Fibroblast of skin of back (primary cell): Measurements from ENCODE around the gene SLC9A9.

ENCODE experiments used
- DNase-seq: peaks from one replicate; pipeline ENCODE4 v3.0.0-alpha.2; 2013

Gene SLC9A9

GRCh38 chr3:143677430-143677829 lies 170.8 kb downstream of the SLC9A9 start:
- no peak for DNase-seq

DNA sequence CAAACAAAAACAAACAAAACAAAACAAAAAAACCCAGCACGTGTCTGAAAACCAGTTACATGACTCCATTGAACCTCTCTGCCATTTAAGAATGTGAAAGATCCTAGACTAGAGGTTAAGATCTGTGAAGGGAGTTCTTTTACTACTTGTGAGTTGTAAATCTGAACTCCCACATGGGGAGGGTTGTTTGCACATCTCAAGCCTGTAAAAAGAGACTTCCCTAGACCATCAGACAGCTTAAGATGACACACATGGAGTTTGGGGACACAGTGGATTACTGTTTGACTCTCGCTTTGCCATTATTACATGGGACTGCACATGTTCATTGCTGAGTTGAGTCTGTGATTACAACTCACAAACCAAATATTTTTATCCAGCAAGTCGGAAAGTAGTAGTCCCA lies 171.5 kb downstream of the SLC9A9 start:
- DNase-seq = no peak

GRCh38 chr3:143676021-143676420 lies 172.2 kb downstream of the SLC9A9 start:
- no peak for DNase-seq

GRCh38 chr3:143674100-143674968 lies 173.9 kb downstream of the SLC9A9 start:
- DNase-seq = peak; percentile 69

DNA sequence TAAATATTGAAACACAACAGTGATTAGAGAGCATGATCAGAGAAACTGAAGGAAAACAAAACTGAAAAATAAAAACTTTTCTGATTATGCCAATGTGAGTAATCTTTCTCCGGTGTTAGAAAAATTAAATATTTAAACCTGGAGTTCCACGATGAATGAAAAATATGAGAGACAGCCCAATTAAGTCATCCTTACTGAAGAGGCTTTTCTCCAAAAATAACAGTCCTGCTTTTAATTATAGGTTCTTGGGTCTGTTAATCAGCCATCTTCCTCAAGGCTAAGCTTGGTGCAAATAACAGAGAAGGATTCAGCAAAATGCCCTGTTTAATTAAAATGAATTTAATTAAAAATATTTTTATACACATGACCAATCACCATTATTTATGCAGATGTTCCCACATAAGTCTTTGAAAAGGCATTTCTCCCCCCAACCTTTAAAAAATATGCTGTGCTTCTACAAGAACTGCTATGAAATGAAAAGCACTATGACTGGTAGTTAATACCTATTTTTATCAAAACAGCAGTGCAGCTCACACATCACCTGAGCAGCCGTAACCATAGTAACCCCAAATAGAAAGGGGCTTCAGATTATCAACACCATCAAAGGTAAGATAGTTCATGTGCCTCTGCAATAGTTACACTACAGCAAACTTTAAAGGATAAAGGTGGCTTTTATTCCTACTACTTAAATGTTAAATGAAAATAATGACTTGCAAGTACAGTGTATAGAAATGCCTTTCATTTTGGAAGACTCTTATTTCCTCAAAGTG lies 175.7 kb downstream of the SLC9A9 start:
- DNase-seq = no peak

DNA sequence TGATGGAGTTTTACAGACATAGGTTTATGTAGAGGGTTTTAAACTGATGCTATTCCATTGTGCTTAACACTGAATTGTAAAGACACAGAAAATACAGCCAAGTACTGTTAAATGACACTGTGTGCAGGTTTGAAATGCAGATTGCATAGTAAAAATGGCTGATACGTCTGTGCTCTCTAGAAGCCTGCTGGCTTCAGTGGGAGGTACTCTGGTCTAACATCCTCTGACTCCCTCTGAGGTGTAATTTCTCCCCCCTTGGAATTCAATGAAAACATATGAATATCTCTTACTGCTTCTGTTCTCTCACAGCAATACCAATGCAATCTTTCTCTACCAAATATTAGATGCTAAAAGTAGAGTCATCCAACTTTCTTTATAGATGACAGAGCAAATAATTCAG lies 176.6 kb downstream of the SLC9A9 start:
- DNase-seq = no peak

DNA sequence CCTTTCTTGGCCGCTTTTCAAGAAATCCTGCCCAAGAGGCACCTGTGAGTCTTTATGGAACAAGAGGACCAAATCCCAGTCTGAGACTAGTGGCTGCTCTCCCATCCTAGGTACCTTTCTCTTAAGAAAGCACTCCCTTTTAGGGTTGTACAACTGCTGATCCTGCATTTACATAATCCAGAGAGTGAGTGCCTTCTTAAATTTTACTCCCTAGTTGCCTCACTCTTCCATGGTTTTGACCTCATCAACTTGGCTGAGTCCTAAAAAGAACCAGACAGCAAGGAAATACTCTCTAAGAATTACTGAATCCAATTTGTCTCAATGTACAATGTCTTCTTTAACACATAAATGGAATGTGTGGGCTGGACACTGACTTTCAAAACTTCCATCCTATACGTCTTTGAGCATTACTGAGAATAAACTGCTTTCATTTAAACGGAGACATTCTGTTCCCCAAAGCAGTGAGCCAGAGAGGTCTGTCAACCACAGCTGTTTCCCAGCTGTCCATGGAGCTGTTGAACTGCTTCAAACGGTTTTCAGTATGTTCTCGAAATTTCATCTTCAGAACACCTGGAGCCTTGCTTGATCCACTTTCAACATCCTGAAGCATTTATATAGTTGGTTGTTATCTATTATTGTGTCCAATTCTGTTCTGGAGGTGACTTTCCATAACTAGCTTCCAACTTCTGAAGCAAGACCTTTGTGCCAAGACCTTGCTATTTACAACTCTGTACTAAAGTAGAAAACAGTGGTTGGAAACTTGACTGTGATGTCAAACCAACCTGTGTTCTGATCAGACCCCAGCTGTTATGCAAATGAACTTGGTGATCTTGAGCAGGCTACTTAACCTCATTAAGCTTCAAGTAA lies 179.1 kb downstream of the SLC9A9 start:
- no peak for DNase-seq

DNA sequence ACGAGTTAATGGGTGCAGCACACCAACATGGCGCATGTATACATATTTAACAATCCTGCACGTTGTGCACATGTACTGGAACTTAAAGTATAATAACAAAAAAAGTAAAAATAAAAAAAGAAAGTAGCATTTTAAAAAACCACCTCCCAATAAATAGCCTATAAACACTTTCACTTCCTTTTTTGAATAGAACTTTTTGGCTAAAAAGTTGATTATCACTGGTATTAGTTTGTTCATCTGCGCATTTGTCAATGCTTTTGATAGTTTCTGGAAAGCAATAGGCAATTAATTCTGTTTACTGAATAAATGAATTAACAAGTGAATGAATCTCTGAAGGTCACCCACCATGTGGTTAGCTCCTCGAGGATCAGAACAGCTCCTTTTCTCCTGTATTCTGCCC lies 179.9 kb downstream of the SLC9A9 start:
- no peak for DNase-seq

- DNase-seq = no peak
Measured at GRCh38 chr3:143661677-143662076, 186.6 kb downstream of the SLC9A9 start.

DNA sequence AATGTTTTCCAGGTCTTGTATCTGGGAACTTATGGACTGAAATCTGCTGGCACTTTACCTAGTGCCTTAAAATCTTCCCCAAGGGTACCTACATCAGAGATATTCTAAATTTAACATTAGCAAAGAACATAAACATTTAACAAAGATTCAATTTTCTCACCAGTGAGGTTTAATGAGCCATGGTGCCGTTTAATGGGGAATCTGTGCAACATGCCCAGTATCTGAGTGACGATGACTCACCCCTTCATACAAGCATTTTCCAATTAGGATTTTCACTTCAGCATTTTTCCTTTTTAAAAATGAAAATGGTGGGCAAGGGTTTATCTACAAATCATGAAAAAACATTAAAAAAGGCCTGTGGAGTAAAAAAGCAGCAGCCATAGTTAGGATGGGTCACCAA lies 189.4 kb downstream of the SLC9A9 start:
- peak; percentile 16 for DNase-seq

DNA sequence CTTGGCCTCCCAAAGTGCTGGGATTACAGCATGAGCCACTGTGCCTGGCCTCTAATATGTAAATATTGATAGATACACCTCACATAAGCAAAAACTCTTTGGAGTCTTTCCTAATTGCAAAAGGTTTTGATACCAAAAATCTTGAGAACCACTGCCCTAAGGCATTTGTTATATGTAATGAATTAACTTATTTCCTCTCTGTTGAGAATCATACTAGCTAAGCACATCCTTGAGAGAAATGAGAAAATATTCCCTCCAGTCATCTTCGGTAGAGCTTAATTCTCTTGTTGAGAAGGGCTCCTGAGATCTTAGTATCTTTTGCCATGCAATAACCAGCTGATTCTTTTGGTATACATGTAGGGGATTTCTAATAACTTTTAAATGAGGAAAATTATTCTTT lies 190.2 kb downstream of the SLC9A9 start:
- DNase-seq = no peak

DNA sequence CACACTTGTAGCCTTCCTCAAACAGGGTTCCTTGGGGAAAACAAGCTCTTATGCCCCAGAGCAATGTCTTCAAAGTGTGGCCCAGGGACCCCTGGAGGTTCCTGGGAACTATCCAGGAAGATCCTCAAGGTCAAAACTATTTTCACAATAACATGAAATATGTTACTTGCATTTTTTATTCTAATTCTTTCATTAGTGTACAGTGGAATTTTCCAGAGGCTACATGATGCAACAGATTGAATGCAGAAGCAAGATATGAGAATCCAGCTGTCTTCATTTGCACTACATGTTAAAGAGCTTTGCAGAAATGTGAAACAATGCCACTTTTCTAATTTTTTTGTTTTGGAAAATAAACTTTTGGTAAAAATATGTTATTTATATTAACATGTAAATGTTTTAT lies 190.9 kb downstream of the SLC9A9 start:
- DNase-seq = peak; percentile 23

DNA sequence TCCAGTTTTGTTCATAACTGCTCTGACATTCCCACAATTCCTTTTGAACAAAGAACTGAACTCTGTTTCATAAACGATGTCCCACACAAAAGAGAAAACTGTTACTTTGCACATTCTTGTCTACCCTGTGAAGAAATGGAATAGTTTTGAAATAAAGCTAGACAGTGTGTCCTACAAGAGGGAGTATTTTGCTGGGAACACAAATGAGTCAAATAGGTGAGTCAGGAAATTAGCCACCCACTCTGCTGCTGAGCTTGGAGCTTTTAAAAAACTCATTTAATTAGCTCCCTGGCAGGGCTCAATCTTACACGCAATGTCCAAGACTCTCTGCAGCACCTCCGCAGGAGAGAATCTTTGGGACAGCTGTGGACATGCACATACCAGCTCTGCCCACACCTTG lies 193.4 kb downstream of the SLC9A9 start:
- DNase-seq = no peak

DNA sequence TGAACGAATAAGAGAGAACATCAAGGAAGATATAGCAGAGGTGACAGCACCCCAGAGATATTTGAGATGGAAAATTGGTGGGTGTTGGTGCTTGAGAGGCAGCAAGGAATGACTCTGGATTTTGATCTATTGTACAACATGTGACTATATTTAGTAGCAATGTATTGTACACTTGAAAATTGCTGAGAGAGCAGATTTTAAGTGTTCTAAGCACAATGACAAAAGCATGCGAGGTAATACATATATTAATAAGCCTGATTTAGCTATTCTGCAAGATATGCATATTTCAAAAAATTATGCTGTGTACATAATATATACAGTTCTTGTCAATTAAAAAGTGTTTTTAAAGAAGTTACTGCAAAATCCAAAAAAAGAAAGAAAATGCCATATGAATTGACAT lies 194.3 kb downstream of the SLC9A9 start:
- DNase-seq = no peak

DNA sequence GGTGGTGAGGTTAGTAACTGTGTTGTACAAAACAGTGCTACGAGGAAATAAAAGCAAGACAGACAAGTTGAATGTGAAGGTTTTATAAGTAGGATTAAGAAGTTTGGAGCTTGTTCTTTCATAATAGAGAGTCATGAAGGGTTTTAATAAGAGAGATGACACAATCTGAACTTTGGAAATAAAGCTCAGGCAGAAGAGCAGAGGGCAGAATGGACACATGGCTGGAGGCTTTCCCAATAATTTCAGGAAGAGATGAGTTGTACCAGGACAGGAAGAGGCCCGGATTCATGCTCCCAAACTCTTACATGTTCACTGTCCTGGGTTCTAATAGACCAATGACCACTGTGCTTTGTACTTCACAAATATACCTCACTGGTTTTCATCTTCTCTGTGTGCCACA lies 194.8 kb downstream of the SLC9A9 start:
- DNase-seq = no peak

DNA sequence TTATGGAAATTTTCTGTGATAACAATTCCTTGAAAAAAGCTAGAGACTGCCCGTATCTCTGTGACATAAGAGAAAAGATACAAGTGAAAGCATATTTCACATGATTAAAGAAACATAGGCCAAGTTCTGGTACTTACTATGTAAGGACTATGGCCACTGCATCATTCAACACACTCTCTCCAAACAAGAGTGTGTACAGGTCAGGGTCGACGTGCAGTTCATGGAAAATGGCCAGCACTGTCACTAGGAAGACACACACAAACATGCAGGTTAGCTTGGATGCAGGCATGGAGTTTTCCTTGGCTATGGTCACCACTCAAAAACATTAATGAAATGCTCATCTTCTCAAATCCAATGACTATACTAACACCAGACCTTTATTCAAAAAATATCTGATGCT lies 196.2 kb downstream of the SLC9A9 start:
- no peak for DNase-seq

DNA sequence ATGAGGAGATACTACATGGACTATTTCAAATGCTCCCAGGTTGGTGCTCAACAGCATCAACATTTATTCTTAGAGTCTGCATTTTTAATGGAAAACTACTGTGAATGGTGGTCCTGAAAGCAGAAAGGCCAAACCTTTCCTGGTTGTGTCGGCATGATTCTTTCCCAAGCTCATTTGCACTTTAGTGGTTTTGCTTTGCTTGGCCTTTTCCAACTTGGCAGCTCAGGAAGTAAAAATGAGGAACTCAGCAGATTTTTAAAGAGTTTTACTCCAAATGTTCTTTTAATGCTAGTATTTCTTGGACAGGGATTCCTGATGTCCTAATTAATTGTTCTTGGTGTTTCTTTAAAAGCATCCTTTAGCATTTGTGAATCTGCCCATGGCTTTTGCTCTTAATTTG lies 197.4 kb downstream of the SLC9A9 start:
- no peak for DNase-seq

DNA sequence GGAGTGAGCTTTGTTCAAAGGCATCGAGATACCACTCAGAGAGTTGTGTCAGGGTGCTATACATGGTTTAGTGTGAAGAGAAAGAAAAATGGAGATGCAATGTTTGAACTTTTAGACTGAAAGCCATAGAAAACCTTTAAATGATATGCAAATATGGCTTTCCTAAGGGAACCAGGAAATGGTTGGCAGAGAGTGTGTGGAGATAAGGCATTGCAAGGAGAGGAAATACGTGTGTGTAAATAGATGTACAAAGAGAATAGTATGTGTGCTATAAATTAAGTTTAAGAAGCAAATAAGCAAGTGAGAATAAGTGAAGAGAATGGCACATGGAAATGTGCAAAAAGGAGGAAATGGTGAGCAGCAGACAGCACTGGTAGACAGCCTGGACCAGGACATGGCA lies 198.1 kb downstream of the SLC9A9 start:
- DNase-seq = no peak

GRCh38 chr3:143648708-143649107 lies 199.6 kb downstream of the SLC9A9 start:
- DNase-seq = no peak

- no peak for DNase-seq
Measured at GRCh38 chr3:143648218-143648617, 200.1 kb downstream of the SLC9A9 start.

DNA sequence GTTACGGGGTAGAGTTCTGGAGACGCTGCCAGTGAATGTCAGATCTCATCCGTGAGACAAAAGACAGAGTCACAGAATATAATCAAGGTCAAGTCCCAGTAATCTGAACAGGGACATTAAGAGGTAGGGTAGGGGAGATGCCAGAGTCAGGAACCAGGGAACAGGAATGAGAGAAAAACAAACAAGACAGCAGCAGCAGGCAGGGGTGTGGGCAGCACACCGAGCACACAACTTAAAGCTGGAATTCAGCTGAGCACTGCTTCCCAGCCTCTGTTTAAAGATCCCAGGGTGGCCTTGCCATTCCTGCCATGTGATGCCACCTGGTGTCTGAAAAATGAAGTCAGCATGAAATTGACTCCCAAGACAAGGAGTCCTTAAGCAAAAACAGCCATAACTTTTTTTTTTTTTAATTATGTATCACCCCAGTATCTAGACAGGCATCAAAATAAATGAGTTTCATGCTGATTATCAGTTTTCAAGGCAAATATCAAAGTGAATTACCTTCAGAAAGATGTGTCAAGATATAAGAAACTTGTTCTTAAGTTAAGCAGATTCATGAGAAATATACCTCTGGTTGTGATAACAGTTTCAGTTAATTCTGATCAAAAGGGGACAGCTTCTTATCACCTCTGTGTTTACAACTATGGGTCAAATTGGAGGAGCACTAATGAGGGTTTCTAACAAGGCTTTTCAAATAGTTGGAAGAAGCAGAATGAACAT lies 203.7 kb downstream of the SLC9A9 start:
- DNase-seq = peak; percentile 76

DNA sequence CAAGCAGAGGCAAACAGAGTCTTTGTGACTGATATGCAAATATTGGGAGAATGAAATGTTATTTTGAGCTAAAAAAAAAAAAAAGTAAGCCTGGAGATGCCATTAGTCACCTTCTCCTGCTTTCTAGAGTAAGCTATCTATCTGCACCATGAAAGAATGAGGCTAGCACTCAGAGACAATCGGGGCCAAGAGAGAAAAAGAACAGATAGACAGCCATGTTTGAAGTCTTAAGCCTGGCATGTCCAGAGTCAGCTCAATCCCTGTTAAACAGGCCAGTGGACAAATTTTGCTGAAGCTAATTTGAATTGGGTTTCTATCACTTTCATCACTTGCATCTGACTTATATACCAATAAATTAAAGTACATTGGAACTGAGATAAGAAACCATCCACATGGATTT lies 204.4 kb downstream of the SLC9A9 start:
- DNase-seq = no peak
